HepG2 (cell line): ENCODE results near the gene CDK6. TPM values are rescaled to one million over a fixed set of nuclear protein-coding genes. Genes with fewer than 3 reads are reported as not detected.

Source experiments
- CHCHD3 ChIP-seq: sonication (generic); formaldehyde crosslinking; IDR thresholded peaks from 2 replicates; pipeline ENCODE4 v1.8.0; 2022; ENCODE audit warnings: mild to moderate bottlenecking, missing genetic modification reagents, moderate library complexity
- E2F5 ChIP-seq: sonication (generic); formaldehyde crosslinking; conservative IDR thresholded peaks from 2 replicates; pipeline ENCODE4 v1.4.0; 2020; ENCODE audit warnings: missing genetic modification reagents
- FOSL1 ChIP-seq: sonication (generic); formaldehyde crosslinking; IDR thresholded peaks from 2 replicates; pipeline ENCODE4 v1.9.0; 2021; ENCODE audit warnings: missing genetic modification reagents, borderline replicate concordance
- GRHL1 ChIP-seq: sonication (generic); formaldehyde crosslinking; conservative IDR thresholded peaks from 2 replicates; pipeline ENCODE4 v1.8.0; 2022; ENCODE audit warnings: missing genetic modification reagents
- HMGA1 ChIP-seq: sonication (generic); formaldehyde crosslinking; conservative IDR thresholded peaks from 2 replicates; pipeline ENCODE4 v1.4.0; 2020; ENCODE audit warnings: missing genetic modification reagents
- IRF9 ChIP-seq: sonication (generic); formaldehyde crosslinking; IDR thresholded peaks from 2 replicates; pipeline ENCODE4 v1.8.0; 2022; ENCODE audit warnings: missing genetic modification reagents, mild to moderate bottlenecking, borderline replicate concordance
- MED1 ChIP-seq: sonication (generic); formaldehyde crosslinking; IDR thresholded peaks from 2 replicates; pipeline ENCODE4 v1.4.0; 2020; ENCODE audit warnings: missing genetic modification reagents
- NONO ChIP-seq, 2 experiments: fragments of 450-650 bp in 1 of 2; sonication (generic) in 1 of 2; formaldehyde crosslinking in 1 of 2; IDR thresholded peaks in 1 of 2; conservative IDR thresholded peaks in 1 of 2; 2 replicates each; pipeline versions ENCODE4 v1.6.1 to v1.8.0; 2017 to 2022; ENCODE audit warnings: mild to moderate bottlenecking in 1 of 2, missing genetic modification reagents in 1 of 2, moderate library complexity in 1 of 2
- ONECUT2 ChIP-seq: sonication (generic); formaldehyde crosslinking; IDR thresholded peaks from 2 replicates; pipeline ENCODE4 v1.4.0; 2020; ENCODE audit warnings: missing genetic modification reagents
- TRAFD1 ChIP-seq: sonication (generic); formaldehyde crosslinking; IDR thresholded peaks from 2 replicates; pipeline ENCODE4 v1.5.1; 2020; ENCODE audit warnings: missing genetic modification reagents, mild to moderate bottlenecking, borderline replicate concordance
- YY1 ChIP-seq: IDR thresholded peaks from 2 replicates; pipeline ENCODE4 v1.6.1; 2011; ENCODE audit warnings: low read length, low read depth, moderate library complexity, mild to moderate bottlenecking; ENCODE audit not compliant: insufficient read depth, insufficient replicate concordance
- ZNF101 ChIP-seq: sonication (generic); formaldehyde crosslinking; IDR thresholded peaks from 2 replicates; pipeline ENCODE4 v1.4.0; 2020; ENCODE audit warnings: mild to moderate bottlenecking, low read depth, missing genetic modification reagents, borderline replicate concordance
- ZNF260 ChIP-seq: sonication (generic); formaldehyde crosslinking; IDR thresholded peaks from 2 replicates; pipeline ENCODE4 v1.4.0; 2020; ENCODE audit warnings: missing genetic modification reagents, low read depth, mild to moderate bottlenecking, borderline replicate concordance
- ZNF350 ChIP-seq: sonication (generic); formaldehyde crosslinking; IDR thresholded peaks from 2 replicates; pipeline ENCODE4 v1.4.0; 2020; ENCODE audit warnings: mild to moderate bottlenecking, low read depth, missing genetic modification reagents, borderline replicate concordance
- ZNF496 ChIP-seq: sonication (generic); formaldehyde crosslinking; IDR thresholded peaks from 2 replicates; pipeline ENCODE4 v1.8.1; 2023; ENCODE audit warnings: mild to moderate bottlenecking, moderate library complexity, missing genetic modification reagents; ENCODE audit not compliant: insufficient replicate concordance
- ZNF660 ChIP-seq: sonication (generic); formaldehyde crosslinking; IDR thresholded peaks from 2 replicates; pipeline ENCODE4 v1.5.1; 2020; ENCODE audit warnings: mild to moderate bottlenecking, low read depth, missing genetic modification reagents, borderline replicate concordance
- ZNF724P ChIP-seq: sonication (generic); formaldehyde crosslinking; IDR thresholded peaks from 2 replicates; pipeline ENCODE4 v1.8.0; 2022; ENCODE audit warnings: missing genetic modification reagents, borderline replicate concordance
- ZNF746 ChIP-seq: sonication (generic); formaldehyde crosslinking; IDR thresholded peaks from 2 replicates; pipeline ENCODE4 v1.8.0; 2022; ENCODE audit warnings: mild to moderate bottlenecking, missing genetic modification reagents
- ZNF839 ChIP-seq: sonication (generic); formaldehyde crosslinking; IDR thresholded peaks from 2 replicates; pipeline ENCODE4 v1.4.0; 2020; ENCODE audit warnings: missing genetic modification reagents, mild to moderate bottlenecking, borderline replicate concordance
- polyA plus RNA-seq, 8 experiments: library from polyadenylated mRNA; depleted of rRNA in 3 of 8; stranded (reverse) in 7 of 8; unstranded in 1 of 8; fragments of >200 nt; fragmentation: Illumina TruSeq in 4 of 8; extraction: Trizol in 4 of 8; gene quantifications; 2 replicates each; pipeline versions ENCODE4 v1.2.1 to v1.2.3, GENCODE V29; 2011 to 2016; ENCODE audit warnings: low read depth in 4 of 8, missing spikeins in 1 of 8, mixed read lengths in 1 of 8; ENCODE audit not compliant: insufficient read depth in 1 of 8
- total RNA-seq, 5 experiments: library from RNA; depleted of rRNA; stranded (reverse); fragments of >200 nt; fragmentation: Illumina TruSeq; extraction: Trizol; gene quantifications; 2 replicates each; pipeline ENCODE4 v1.2.3, GENCODE V29; 2016; ENCODE audit warnings: low read depth in 1 of 5
- TF ChIP-seq, protein P1 (sequence below): sonication (generic); formaldehyde crosslinking; IDR thresholded peaks from 2 replicates; pipeline ENCODE4 v1.4.0; 2020; ENCODE audit warnings: mild to moderate bottlenecking, missing genetic modification reagents
- TF ChIP-seq, protein P2 (sequence below): sonication (generic); formaldehyde crosslinking; IDR thresholded peaks from 2 replicates; pipeline ENCODE4 v1.8.0; 2022; ENCODE audit warnings: mild to moderate bottlenecking, missing genetic modification reagents, moderate library complexity

The CDK6 gene
- total and polyA plus RNA-seq, 2 of the 13 experiments (the other 11 are each of a cell fraction or from before 2014, with no cell fraction given): 34.6 to 90.8 TPM

- TF ChIP-seq, protein P1, sequence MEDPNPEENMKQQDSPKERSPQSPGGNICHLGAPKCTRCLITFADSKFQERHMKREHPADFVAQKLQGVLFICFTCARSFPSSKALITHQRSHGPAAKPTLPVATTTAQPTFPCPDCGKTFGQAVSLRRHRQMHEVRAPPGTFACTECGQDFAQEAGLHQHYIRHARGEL (CRISPR knock-in tag): no peak
- TF ChIP-seq FOSL1 (CRISPR knock-in tag): peak; percentile 96
- no peak for TF ChIP-seq HMGA1 (CRISPR knock-in tag)
- TF ChIP-seq ZNF746 (CRISPR knock-in tag): no peak
- no peak for TF ChIP-seq ZNF839 (CRISPR knock-in tag)
- TF ChIP-seq NONO (IDR thresholded peaks at IDR 0.05): no peak
- no peak for TF ChIP-seq NONO (CRISPR knock-in tag; conservative IDR thresholded peaks at IDR 0.05)
- no peak for TF ChIP-seq TRAFD1 (CRISPR knock-in tag)
- no peak for TF ChIP-seq ZNF724P (CRISPR knock-in tag)
- TF ChIP-seq GRHL1 (CRISPR knock-in tag): no peak
- no peak for TF ChIP-seq E2F5 (CRISPR knock-in tag)
- no peak for TF ChIP-seq IRF9 (CRISPR knock-in tag)
- no peak for TF ChIP-seq YY1
- peak; percentile 89 for TF ChIP-seq ONECUT2 (CRISPR knock-in tag)
- no peak for TF ChIP-seq CHCHD3
- TF ChIP-seq ZNF101 (CRISPR knock-in tag): no peak
- no peak for TF ChIP-seq ZNF350
- peak; percentile 81 for TF ChIP-seq MED1 (CRISPR knock-in tag)
- TF ChIP-seq ZNF260 (CRISPR knock-in tag): no peak
- TF ChIP-seq ZNF660: no peak
- TF ChIP-seq ZNF496 (CRISPR knock-in tag): no peak
- TF ChIP-seq, protein P2, sequence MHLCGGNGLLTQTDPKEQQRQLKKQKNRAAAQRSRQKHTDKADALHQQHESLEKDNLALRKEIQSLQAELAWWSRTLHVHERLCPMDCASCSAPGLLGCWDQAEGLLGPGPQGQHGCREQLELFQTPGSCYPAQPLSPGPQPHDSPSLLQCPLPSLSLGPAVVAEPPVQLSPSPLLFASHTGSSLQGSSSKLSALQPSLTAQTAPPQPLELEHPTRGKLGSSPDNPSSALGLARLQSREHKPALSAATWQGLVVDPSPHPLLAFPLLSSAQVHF: no peak
Measured at GRCh38 chr7:92751902-92752901, 84.2 kb downstream of the CDK6 start (continued).
